IMR-90 (cell line): ENCODE measurements around the gene KLF11. TPM values are rescaled to one million over a fixed set of nuclear protein-coding genes. Genes with fewer than 3 reads are reported as not detected.
A peak's percentile ranks its signal among the peaks of the same experiment; 100 is the strongest.

ENCODE experiments used
- ATAC-seq: fragments of 200-7000 bp; cut with Tn5 transposase; 2 replicates; pipeline ENCODE4 v1.9.1; 2020; ENCODE audit warnings: low read depth, mild to moderate bottlenecking, moderate library complexity
- BruUV-seq: library from RNA; stranded (reverse); fragments of 400-500 nt; replicated peaks from 2 replicates; lab custom pipeline; 2021; lab: Mats Ljungman, UMichigan
- CTCF ChIA-PET: fragments of 300-600 bp; formaldehyde crosslinking; extraction: SDS; loops from one replicate; lab custom pipeline; 2021; ENCODE audit warnings: antibody characterized with exemption; lab: Yijun Ruan, JAX
- POLR2A ChIA-PET: fragments of 300-600 bp; sonication (Branson Sonifier 250); formaldehyde crosslinking; loops from one replicate; lab custom pipeline; 2022; ENCODE audit warnings: antibody characterized with exemption; ENCODE audit not compliant: unreplicated experiment; lab: Charles Lee
- DNase-seq: peaks from one replicate; pipeline ENCODE4 v3.0.0; 2013
- H2AFZ ChIP-seq: replicated peaks from 2 replicates; pipeline ENCODE3; 2013; ENCODE audit warnings: low read length, mild to moderate bottlenecking; ENCODE audit not compliant: poor library complexity
- H2AK5ac ChIP-seq: 2 replicates; pipeline ENCODE4 v1.6.1; 2013; ENCODE audit warnings: low read depth, low read length, inconsistent platforms
- H2AK9ac ChIP-seq: replicated peaks from 2 replicates; pipeline ENCODE3; 2013; ENCODE audit warnings: mild to moderate bottlenecking, low read depth, low read length, moderate library complexity; ENCODE audit not compliant: poor library complexity
- H2BK120ac ChIP-seq: 2 replicates; pipeline ENCODE4 v1.6.1; 2013; ENCODE audit warnings: low read depth, low read length, inconsistent platforms
- H2BK15ac ChIP-seq: 3 replicates; pipeline ENCODE4 v1.6.1; 2013; ENCODE audit warnings: low read depth, low read length, inconsistent platforms
- H2BK20ac ChIP-seq: 2 replicates; pipeline ENCODE4 v1.6.1; 2013; ENCODE audit warnings: low read depth, mild to moderate bottlenecking, inconsistent platforms, low read length, moderate library complexity
- H2BK5ac ChIP-seq: 2 replicates; pipeline ENCODE4 v1.6.1; 2013; ENCODE audit warnings: mild to moderate bottlenecking, low read depth, low read length, inconsistent platforms; ENCODE audit not compliant: poor library complexity, severe bottlenecking
- H3K14ac ChIP-seq: replicated peaks from 2 replicates; pipeline ENCODE4 v1.6.1; 2013; ENCODE audit warnings: low read depth, low read length, inconsistent platforms
- H3K18ac ChIP-seq: 2 replicates; pipeline ENCODE4 v1.6.1; 2013; ENCODE audit warnings: low read depth, low read length, control low read depth
- H3K23ac ChIP-seq: 2 replicates; pipeline ENCODE4 v1.6.1; 2013; ENCODE audit warnings: low read depth, low read length, inconsistent platforms
- H3K27ac ChIP-seq: 2 replicates; pipeline ENCODE4 v1.5.1; 2013; ENCODE audit warnings: mild to moderate bottlenecking, control low read depth, low read length; ENCODE audit not compliant: insufficient read depth
- H3K27me3 ChIP-seq: 2 replicates; pipeline ENCODE4 v1.6.1; 2013; ENCODE audit warnings: low read length; ENCODE audit not compliant: control insufficient read depth, insufficient read depth
- H3K36me3 ChIP-seq: 2 replicates; pipeline ENCODE4 v1.6.1; 2013; ENCODE audit warnings: low read length, mixed read lengths; ENCODE audit not compliant: control insufficient read depth, insufficient read depth
- H3K4ac ChIP-seq: 2 replicates; pipeline ENCODE4 v1.6.1; 2013; ENCODE audit warnings: low read depth, low read length, inconsistent platforms
- H3K4me1 ChIP-seq: 2 replicates; pipeline ENCODE4 v1.6.1; 2013; ENCODE audit warnings: low read length, mixed read lengths; ENCODE audit not compliant: control insufficient read depth, insufficient read depth
- H3K4me2 ChIP-seq: 2 replicates; pipeline ENCODE4 v1.6.1; 2013; ENCODE audit warnings: low read depth, mild to moderate bottlenecking, control low read depth, low read length, moderate library complexity
- H3K4me3 ChIP-seq: 2 replicates; pipeline ENCODE4 v1.5.1; 2013; ENCODE audit warnings: low read depth, mild to moderate bottlenecking, control low read depth, low read length, moderate library complexity; ENCODE audit not compliant: insufficient read depth
- H3K56ac ChIP-seq: 2 replicates; pipeline ENCODE4 v1.6.1; 2013; ENCODE audit warnings: low read length, inconsistent platforms; ENCODE audit not compliant: insufficient read depth; ENCODE audit errors: extremely low read depth
- H3K79me1 ChIP-seq, 2 experiments: 2 replicates each; pipeline ENCODE4 v1.6.1; 2013; ENCODE audit warnings: low read length in 2 of 2, inconsistent platforms in 1 of 2, low read depth in 1 of 2
- H3K9ac ChIP-seq: 2 replicates; pipeline ENCODE4 v1.6.1; 2013; ENCODE audit warnings: low read depth, low read length, control low read depth
- H3K9me1 ChIP-seq: 2 replicates; pipeline ENCODE4 v1.6.1; 2013; ENCODE audit warnings: low read length, inconsistent platforms; ENCODE audit not compliant: insufficient read depth
- H3K9me3 ChIP-seq: 2 replicates; pipeline ENCODE4 v1.6.1; 2013; ENCODE audit warnings: low read length; ENCODE audit not compliant: control insufficient read depth, insufficient read depth
- H4K20me1 ChIP-seq: 2 replicates; pipeline ENCODE4 v1.6.1; 2013; ENCODE audit warnings: low read length, inconsistent platforms; ENCODE audit not compliant: insufficient read depth
- H4K5ac ChIP-seq: 2 replicates; pipeline ENCODE4 v1.6.1; 2013; ENCODE audit warnings: mild to moderate bottlenecking, low read depth, low read length, control low read depth
- H4K8ac ChIP-seq, 2 experiments: 2 replicates each; pipeline ENCODE4 v1.6.1; 2013; ENCODE audit warnings: low read depth in 2 of 2, low read length in 2 of 2, control low read depth in 1 of 2, inconsistent platforms in 1 of 2
- H4K91ac ChIP-seq: 2 replicates; pipeline ENCODE4 v1.6.1; 2013; ENCODE audit warnings: low read depth, low read length, inconsistent platforms; ENCODE audit not compliant: insufficient read depth
- BHLHE40 ChIP-seq: fragments of 150-350 bp; IDR thresholded peaks from 2 replicates; pipeline ENCODE4 v1.6.1; 2016; ENCODE audit warnings: mild to moderate bottlenecking, low read depth, low read length
- RCOR1 ChIP-seq: IDR thresholded peaks from 2 replicates; pipeline ENCODE4 v1.6.1; 2012; ENCODE audit warnings: mild to moderate bottlenecking, low read length, improper control_type of control experiment; ENCODE audit not compliant: insufficient replicate concordance
- RFX5 ChIP-seq: IDR thresholded peaks from 2 replicates; pipeline ENCODE4 v1.8.0; 2012; ENCODE audit warnings: low read depth, mild to moderate bottlenecking, low read length, moderate library complexity
- SMC3 ChIP-seq: fragments of 150-350 bp; IDR thresholded peaks from 2 replicates; pipeline ENCODE4 v1.6.1; 2016; ENCODE audit warnings: low read depth, mild to moderate bottlenecking, antibody characterized with exemption, low read length, moderate library complexity
- USF2 ChIP-seq: fragments of 150-350 bp; IDR thresholded peaks from 2 replicates; pipeline ENCODE4 v1.6.1; 2017; ENCODE audit warnings: mild to moderate bottlenecking, antibody characterized with exemption, low read length, low read depth
- WGBS, 2 experiments: methylation state at CpG; one replicate each; pipeline versions ENCODE4 v1.1.5 to v1.1.7; 2013; ENCODE audit warnings: missing lambda C conversion rate in 2 of 2; ENCODE audit not compliant: insufficient read length in 1 of 2; ENCODE audit errors: extremely low coverage in 2 of 2; 5-methylcytosine and 5-hydroxymethylcytosine counted together
- dilution Hi-C: fragments of 300-500 bp; cut with HindIII; formaldehyde crosslinking; loops from one replicate; pipeline ENCODE4 v1.14.3; 2018; ENCODE audit warnings: low sequenced_read_pairs; ENCODE audit not compliant: unreplicated experiment
- in situ Hi-C: fragments of 300-500 bp; cut with MboI; formaldehyde crosslinking; loops from 3 replicates; pipeline ENCODE4 v1.14.3; 2019; ENCODE audit warnings: low sequenced_read_pairs, inconsistent platforms, mixed read lengths
- intact Hi-C: fragments of 100-400 bp; cut with micrococcal nuclease; formaldehyde crosslinking; loops from 2 replicates; pipeline ENCODE4 v1.10.0; 2022
- polyA plus RNA-seq, 3 experiments: library from polyadenylated mRNA; depleted of rRNA; stranded (reverse); fragments of >200 nt; gene quantifications; 2 replicates each; pipeline ENCODE4 v1.2.3, GENCODE V29; 2012; ENCODE audit warnings: low replicate concordance in 1 of 3
- total RNA-seq: library from RNA; depleted of rRNA; stranded (reverse); fragments of >200 nt; gene quantifications from 2 replicates; pipeline ENCODE4 v1.2.3, GENCODE V29; 2012

The KLF11 gene
- total and polyA plus RNA-seq, 2 of the 4 experiments (the other 2 are of a cell fraction) = 2.0 to 2.4 TPM

- BruUV-seq = no TSS peak
Observed at GRCh38 chr2:10054424-10054823, 11.1 kb downstream of the KLF11 start.

More at GRCh38 chr2:10054424-10054823, 11.1 kb downstream of the KLF11 start:
- Histone ChIP-seq H3K27me3 (no peaks in the 10 kb centered on the region), H3K36me3 (peaks cover 5% of the 10 kb centered on the region), H3K4me2 (no peak overlapping the region), H2BK120ac (no peak overlapping the region), H2AK5ac (no peak overlapping the region), H2BK15ac (no peak overlapping the region), H3K4me3 (no peak overlapping the region), H2AK9ac (no peak overlapping the region), H3K18ac (no peak overlapping the region), H3K9me1 (0 out of 2 replicates have a peak, but pooled peaks cover 3% of the 10 kb centered on the region), H4K8ac (peak overlapping the region in 1 of 2 experiments; percentile 27; a peak in 1 of 4 replicates), H3K9me3 (no peaks in the 10 kb centered on the region), H2AFZ (no peak overlapping the region), H4K5ac (no peak overlapping the region), H3K9ac (no peak overlapping the region), H2BK5ac (no peak overlapping the region), H3K23ac (no peak overlapping the region), H2BK20ac (no peak overlapping the region), H3K56ac (no peak overlapping the region), H4K20me1 (no peaks in the 10 kb centered on the region), H3K14ac (no peak overlapping the region), H3K4me1 (peaks cover 12% of the 10 kb centered on the region; the same call in 1 of the 2 replicates), H4K91ac (no peak overlapping the region), H3K27ac (peak overlapping the region; percentile 46; the same call in 1 of the 2 replicates), H3K79me1 (peaks cover 0 to under 1% of the 10 kb centered on the region in 2 experiments; a peak in 2 of 4 replicates), H3K4ac (no peak overlapping the region)
- ChIA-PET POLR2A (interaction anchor here (0.5 kb wide), 1 partner anchor 16 kb away, joined by 8 read pairs; no protein-coding TSS in a partner anchor), CTCF (interaction anchor here (1.0 kb wide), 1 partner anchor 43 kb away, joined by 3 read pairs; no protein-coding TSS in a partner anchor)
- intact Hi-C loops (no loop called here), in situ Hi-C loops (no loop called here), dilution Hi-C loops (no loop called here)
- DNase-seq = no peak
- 93% methylated on average over 3 of the region's 7 CpGs; no CpG with 5 or more reads in 1 of the 2 experiments for WGBS, 2 experiments
- TF ChIP-seq RCOR1 (no peak), BHLHE40 (no peak), RFX5 (no peak), USF2 (no peak), SMC3 (peak; percentile 15; the same call in 1 of the 2 replicates)
- no peak for ATAC-seq
